ENCODE data around the gene ATP2B3. TPM values are rescaled to one million over a fixed set of nuclear protein-coding genes. Genes with fewer than 3 reads are reported as not detected.
"Not testable (repeated sequence)": the region's sequence is repeated elsewhere in the genome, so short reads cannot be mapped to it uniquely, and the experiment has no call there.

The ATP2B3 gene
- polyA plus RNA-seq, 3 donors, result 0.11 to 0.24 (median 0.14) TPM

GRCh38 chrX:153590961-153591956, 73.8 kb downstream of the ATP2B3 start:
- no peak for DNase-seq (ENCODE audit: low read depth in 3 of 3, low spot score in 2 of 3)

GRCh38 chrX:153592091-153592833, 74.8 kb downstream of the ATP2B3 start:
- no peak for DNase-seq (ENCODE audit: low read depth in 3 of 3, low spot score in 2 of 3)

- no peak for DNase-seq (ENCODE audit: low read depth in 3 of 3, low spot score in 2 of 3)
Measured at GRCh38 chrX:153592966-153593688, 75.7 kb downstream of the ATP2B3 start.

GRCh38 chrX:153593811-153594500, 76.5 kb downstream of the ATP2B3 start:
- DNase-seq (ENCODE audit: low read depth in 3 of 3, low spot score in 2 of 3), result no peak

- no peak for DNase-seq (ENCODE audit: low read depth in 3 of 3, low spot score in 2 of 3)
Measured at GRCh38 chrX:153595387-153595786, 77.9 kb downstream of the ATP2B3 start.

- DNase-seq (ENCODE audit: low read depth in 3 of 3, low spot score in 2 of 3), result no peak
Measured at GRCh38 chrX:153595859-153596857, 78.7 kb downstream of the ATP2B3 start.

GRCh38 chrX:153596981-153597750, 79.7 kb downstream of the ATP2B3 start:
- DNase-seq (ENCODE audit: low read depth in 3 of 3, low spot score in 2 of 3), result no peak

GRCh38 chrX:153598541-153599191, 81.2 kb downstream of the ATP2B3 start, which contains the start of gene CCNQ:
TSS of gene CCNQ (minus strand) at chrX:153599139. CDS start at chrX:153599073, 66 bp downstream.
- no peak for DNase-seq (ENCODE audit: low read depth in 3 of 3, low spot score in 2 of 3)

- peak in 2 of 3 donors; percentile 65 to 73 for DNase-seq (ENCODE audit: low read depth in 3 of 3, low spot score in 2 of 3)
Measured at GRCh38 chrX:153599192-153600031, 82.0 kb downstream of the ATP2B3 start.

- no peak for DNase-seq (ENCODE audit: low read depth in 3 of 3, low spot score in 2 of 3)
Measured at GRCh38 chrX:153600032-153600373, 82.6 kb downstream of the ATP2B3 start.

- DNase-seq (ENCODE audit: low read depth in 3 of 3, low spot score in 2 of 3), result no peak
Measured at GRCh38 chrX:153600921-153601320, 83.5 kb downstream of the ATP2B3 start.

GRCh38 chrX:153601511-153602110, 84.2 kb downstream of the ATP2B3 start:
- no peak for DNase-seq (ENCODE audit: low read depth in 3 of 3, low spot score in 2 of 3)

- no peak for DNase-seq (ENCODE audit: low read depth in 3 of 3, low spot score in 2 of 3)
Measured at GRCh38 chrX:153602601-153603000, 85.2 kb downstream of the ATP2B3 start.

GRCh38 chrX:153603131-153603656, 85.8 kb downstream of the ATP2B3 start:
- DNase-seq (ENCODE audit: low read depth in 3 of 3, low spot score in 2 of 3), result no peak

GRCh38 chrX:153604666-153605380, 87.4 kb downstream of the ATP2B3 start:
- not testable (repeated sequence) for DNase-seq (ENCODE audit: low read depth in 3 of 3, low spot score in 2 of 3)

- no peak for DNase-seq (ENCODE audit: low read depth in 3 of 3, low spot score in 2 of 3)
Measured at GRCh38 chrX:153606503-153606902, 89.1 kb downstream of the ATP2B3 start.

Data from right renal cortex interstitium (tissue), 3 donors.